ENCODE results near the gene LEF1. TPM values are rescaled to one million over a fixed set of nuclear protein-coding genes. Genes with fewer than 3 reads are reported as not detected.

Gene LEF1
- total and polyA plus RNA-seq, 9 of the 15 experiments (the other 6 are each of a cell fraction or from before 2014, with no cell fraction given): 15.1 to 81.1 (median 29.7) TPM

DNA sequence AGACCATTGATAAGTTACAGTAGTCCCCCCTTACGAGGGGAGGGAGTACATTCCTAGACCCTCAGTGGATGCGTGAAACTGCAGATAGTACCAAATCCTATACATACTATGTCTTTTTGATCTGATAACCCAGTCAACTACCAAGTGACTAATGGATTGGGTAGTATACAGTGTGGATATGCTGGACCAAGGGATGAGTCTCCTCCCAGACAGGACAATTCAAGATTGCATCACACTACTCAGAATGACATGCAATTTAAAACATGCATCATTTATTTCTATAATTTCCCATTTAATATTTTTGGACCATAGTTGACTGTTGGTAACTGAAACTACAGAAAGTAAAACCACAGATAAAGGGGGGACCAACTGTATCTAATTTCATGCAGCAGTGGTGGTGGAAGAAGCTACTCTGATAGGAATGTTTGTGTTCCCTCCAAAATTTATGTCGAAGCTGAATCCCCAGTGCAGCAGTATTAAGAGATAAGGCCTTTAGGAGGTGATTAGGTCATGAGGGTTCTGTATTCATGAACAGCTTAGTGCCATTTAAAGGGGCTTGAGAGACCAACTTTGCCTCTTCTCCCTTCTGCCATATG is 167.1 kb downstream of the LEF1 start (continued):
- TF ChIP-seq, protein P1, sequence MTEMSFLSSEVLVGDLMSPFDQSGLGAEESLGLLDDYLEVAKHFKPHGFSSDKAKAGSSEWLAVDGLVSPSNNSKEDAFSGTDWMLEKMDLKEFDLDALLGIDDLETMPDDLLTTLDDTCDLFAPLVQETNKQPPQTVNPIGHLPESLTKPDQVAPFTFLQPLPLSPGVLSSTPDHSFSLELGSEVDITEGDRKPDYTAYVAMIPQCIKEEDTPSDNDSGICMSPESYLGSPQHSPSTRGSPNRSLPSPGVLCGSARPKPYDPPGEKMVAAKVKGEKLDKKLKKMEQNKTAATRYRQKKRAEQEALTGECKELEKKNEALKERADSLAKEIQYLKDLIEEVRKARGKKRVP (CRISPR knock-in tag; IDR thresholded peaks at IDR 0.05): 0 out of 2 replicates have a peak, but pooled peaks have one; percentile 42
- TF ChIP-seq ZNF143 (CRISPR knock-in tag; IDR thresholded peaks at IDR 0.05) (no peak), NFE2 (IDR thresholded peaks at IDR 0.05; ENCODE audit: low read depth) (peak; percentile 49; the same call in 1 of the 2 replicates), NONO (IDR thresholded peaks at IDR 0.05; ENCODE audit: low read depth in 2 of 2, low read length in 1 of 2) (no peak)

DNA sequence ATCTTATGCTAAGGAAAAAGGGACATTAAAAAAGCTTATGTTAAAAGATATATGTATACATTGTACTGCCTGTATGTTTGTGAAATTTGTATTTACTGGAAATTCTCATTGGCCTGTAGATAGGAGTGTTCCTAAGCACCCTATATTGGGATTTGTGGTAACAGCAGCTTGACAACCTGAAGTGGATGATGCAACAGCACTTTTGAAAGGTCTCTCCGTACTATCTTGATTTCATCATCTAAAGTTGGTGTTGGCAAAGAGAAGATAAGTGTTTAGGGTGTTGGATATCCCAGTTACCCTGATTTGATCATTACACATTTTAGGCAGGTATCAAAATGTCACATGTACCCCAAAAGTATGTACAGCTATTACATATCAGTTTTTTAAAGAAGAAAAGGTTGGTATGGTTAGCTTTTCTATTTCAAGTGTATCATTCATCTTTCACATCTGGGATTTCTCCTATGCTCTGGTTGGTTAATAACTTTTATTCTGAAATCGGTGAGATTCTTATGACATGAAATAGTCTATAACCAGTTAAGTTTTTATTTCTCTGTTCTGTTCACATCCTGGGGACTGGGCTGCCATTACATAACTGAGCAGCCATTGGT is 168.7 kb downstream of the LEF1 start:
- Histone ChIP-seq H3K9me3 (replicated peaks; ENCODE audit: control insufficient read depth, insufficient read depth, low read depth, low read length) (no peaks in the 10 kb centered on the region), H3K9ac (ENCODE audit: insufficient read depth in 1 of 2, low read depth in 2 of 2, low read length in 2 of 2) (no peak overlapping the region), H3K36me3 (ENCODE audit: control insufficient read depth, insufficient read depth, low read length) (peaks cover 37% of the 10 kb centered on the region), H3K9me1 (ENCODE audit: control insufficient read depth, insufficient read depth, low read length) (no peaks in the 10 kb centered on the region), H3K4me1 (replicated peaks in 1 of 2; ENCODE audit: control insufficient read depth in 2 of 2, insufficient read depth in 2 of 2, low read length in 2 of 2) (peaks cover 0 to 37% of the 10 kb centered on the region in 2 experiments; a peak in 3 of 5 replicates), H4K20me1 (replicated peaks; ENCODE audit: control insufficient read depth, insufficient read depth, low read length) (no peaks in the 10 kb centered on the region), H3K27ac (ENCODE audit: extremely low read depth, low read depth, low read length) (no peak overlapping the region), H3K79me2 (ENCODE audit: control insufficient read depth, insufficient read depth, low read length) (peaks cover 37% of the 10 kb centered on the region), H2AFZ (ENCODE audit: low read depth, low read length) (no peak overlapping the region), H3K4me3 (no peak overlapping the region), H3K4me2 (ENCODE audit: insufficient read depth, low read length) (no peak overlapping the region), H3K27me3 (ENCODE audit: control insufficient read depth in 2 of 2, insufficient read depth in 2 of 2, low read length in 2 of 2) (no peaks in the 10 kb centered on the region)
- no peak for FAIRE-seq
- ChIA-PET CTCF (ENCODE audit: low intra/inter-chr PET ratio) (no interaction called here), POLR2A (interaction anchor here (1.5 kb wide), 1 partner anchor 12 kb away, joined by 5 read pairs; no protein-coding TSS in a partner anchor)
- intact Hi-C loops (cut with micrococcal nuclease) (no loop called here), in situ Hi-C loops (cut with MboI) (no loop called here)
- BruUV-seq (replicated peaks): no TSS peak
- DNase-seq (ENCODE audit: extremely low read depth in 1 of 4, low spot score in 3 of 4): no peak
- 39% methylated on average over 2 of the region's 2 CpGs for WGBS (ENCODE audit: insufficient coverage, low coverage, missing lambda C conversion rate)
- peak; percentile 46 for ATAC-seq
- TF ChIP-seq ZNF79 (CRISPR knock-in tag; IDR thresholded peaks at IDR 0.05; ENCODE audit: low read depth) (no peak), U2AF2 (optimal IDR thresholded peaks at IDR 0.05; ENCODE audit: low read depth, low read length) (no peak), ZFP30 (CRISPR knock-in tag; IDR thresholded peaks at IDR 0.05; ENCODE audit: borderline replicate concordance) (no peak), ZNF23 (CRISPR knock-in tag; IDR thresholded peaks at IDR 0.05) (no peak), CHD4 (IDR thresholded peaks at IDR 0.05; ENCODE audit: insufficient read depth, insufficient replicate concordance, low read depth, low read length, poor library complexity, severe bottlenecking) (no peak), TRIM24 (IDR thresholded peaks at IDR 0.05) (peak; percentile 68 to 84; a peak in 2 of 4 replicates), POLR2G (IDR thresholded peaks at IDR 0.05; ENCODE audit: low read depth, low read length) (no peak)
- TF ChIP-seq, protein P2, sequence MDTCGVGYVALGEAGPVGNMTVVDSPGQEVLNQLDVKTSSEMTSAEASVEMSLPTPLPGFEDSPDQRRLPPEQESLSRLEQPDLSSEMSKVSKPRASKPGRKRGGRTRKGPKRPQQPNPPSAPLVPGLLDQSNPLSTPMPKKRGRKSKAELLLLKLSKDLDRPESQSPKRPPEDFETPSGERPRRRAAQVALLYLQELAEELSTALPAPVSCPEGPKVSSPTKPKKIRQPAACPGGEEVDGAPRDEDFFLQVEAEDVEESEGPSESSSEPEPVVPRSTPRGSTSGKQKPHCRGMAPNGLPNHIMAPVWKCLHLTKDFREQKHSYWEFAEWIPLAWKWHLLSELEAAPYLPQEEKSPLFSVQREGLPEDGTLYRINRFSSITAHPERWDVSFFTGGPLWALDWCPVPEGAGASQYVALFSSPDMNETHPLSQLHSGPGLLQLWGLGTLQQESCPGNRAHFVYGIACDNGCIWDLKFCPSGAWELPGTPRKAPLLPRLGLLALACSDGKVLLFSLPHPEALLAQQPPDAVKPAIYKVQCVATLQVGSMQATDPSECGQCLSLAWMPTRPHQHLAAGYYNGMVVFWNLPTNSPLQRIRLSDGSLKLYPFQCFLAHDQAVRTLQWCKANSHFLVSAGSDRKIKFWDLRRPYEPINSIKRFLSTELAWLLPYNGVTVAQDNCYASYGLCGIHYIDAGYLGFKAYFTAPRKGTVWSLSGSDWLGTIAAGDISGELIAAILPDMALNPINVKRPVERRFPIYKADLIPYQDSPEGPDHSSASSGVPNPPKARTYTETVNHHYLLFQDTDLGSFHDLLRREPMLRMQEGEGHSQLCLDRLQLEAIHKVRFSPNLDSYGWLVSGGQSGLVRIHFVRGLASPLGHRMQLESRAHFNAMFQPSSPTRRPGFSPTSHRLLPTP (IDR thresholded peaks at IDR 0.05; ENCODE audit: borderline replicate concordance, extremely low read depth, insufficient read length): no peak
- TF ChIP-seq, protein P3, sequence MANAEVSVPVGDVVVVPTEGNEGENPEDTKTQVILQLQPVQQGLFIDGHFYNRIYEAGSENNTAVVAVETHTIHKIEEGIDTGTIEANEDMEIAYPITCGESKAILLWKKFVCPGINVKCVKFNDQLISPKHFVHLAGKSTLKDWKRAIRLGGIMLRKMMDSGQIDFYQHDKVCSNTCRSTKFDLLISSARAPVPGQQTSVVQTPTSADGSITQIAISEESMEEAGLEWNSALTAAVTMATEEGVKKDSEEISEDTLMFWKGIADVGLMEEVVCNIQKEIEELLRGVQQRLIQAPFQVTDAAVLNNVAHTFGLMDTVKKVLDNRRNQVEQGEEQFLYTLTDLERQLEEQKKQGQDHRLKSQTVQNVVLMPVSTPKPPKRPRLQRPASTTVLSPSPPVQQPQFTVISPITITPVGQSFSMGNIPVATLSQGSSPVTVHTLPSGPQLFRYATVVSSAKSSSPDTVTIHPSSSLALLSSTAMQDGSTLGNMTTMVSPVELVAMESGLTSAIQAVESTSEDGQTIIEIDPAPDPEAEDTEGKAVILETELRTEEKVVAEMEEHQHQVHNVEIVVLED (CRISPR knock-in tag; IDR thresholded peaks at IDR 0.05): no peak

Measured in K562 (cell line).